ENCODE data around the gene COL26A1.

The COL26A1 gene

GRCh38 chr7:101582971-101583370 lies 220.3 kb downstream of the COL26A1 start:
- DNase-seq: no peak

- peak; percentile 37 for DNase-seq
These were observed 223.6 kb downstream of the COL26A1 start for GRCh38 chr7:101586078-101586905.

GRCh38 chr7:101586906-101587677 lies 224.4 kb downstream of the COL26A1 start:
- DNase-seq: no peak

DNA sequence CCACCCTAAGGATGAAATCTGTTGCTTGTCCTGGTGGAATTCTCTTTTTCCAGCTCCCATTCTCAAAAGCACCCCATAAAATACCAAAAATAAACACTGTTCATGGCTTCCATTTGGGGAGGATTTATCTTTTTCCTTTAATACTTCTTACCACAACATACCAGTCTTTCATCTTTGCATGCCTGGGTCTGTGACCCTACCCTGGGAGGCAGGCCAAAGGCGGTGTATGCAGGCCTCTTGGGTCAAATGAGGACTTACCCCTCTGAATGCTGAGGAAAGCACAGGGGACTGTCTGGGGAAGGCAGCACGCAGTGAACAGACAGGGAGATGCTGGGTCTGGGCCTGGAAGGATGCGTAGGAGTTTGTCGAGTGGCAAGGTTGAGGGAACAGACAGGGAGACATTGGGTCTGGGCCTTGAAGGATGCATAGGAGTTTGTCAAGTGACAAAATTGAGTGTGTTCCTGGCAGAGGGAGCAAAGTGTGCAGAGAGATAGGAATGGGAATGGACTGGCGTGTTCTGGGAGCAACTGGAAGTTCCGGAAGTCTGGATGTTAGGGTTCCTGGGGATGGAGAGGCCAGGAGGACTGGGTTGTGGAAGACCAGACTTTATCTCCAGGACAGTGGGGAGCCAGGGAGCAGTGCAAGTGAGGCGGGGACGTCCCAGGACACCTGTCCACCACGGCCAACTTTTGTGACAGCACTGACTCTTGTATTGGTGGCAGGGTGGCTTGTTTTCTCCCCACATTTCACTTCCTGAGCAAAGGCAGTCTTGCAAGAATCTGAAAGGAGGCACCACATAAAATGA lies 225.7 kb downstream of the COL26A1 start:
- DNase-seq: no peak

- DNase-seq: no peak
These were observed 226.4 kb downstream of the COL26A1 start for GRCh38 chr7:101589052-101589451.

- DNase-seq: no peak
These were observed 227.4 kb downstream of the COL26A1 start for GRCh38 chr7:101589976-101590662.

DNA sequence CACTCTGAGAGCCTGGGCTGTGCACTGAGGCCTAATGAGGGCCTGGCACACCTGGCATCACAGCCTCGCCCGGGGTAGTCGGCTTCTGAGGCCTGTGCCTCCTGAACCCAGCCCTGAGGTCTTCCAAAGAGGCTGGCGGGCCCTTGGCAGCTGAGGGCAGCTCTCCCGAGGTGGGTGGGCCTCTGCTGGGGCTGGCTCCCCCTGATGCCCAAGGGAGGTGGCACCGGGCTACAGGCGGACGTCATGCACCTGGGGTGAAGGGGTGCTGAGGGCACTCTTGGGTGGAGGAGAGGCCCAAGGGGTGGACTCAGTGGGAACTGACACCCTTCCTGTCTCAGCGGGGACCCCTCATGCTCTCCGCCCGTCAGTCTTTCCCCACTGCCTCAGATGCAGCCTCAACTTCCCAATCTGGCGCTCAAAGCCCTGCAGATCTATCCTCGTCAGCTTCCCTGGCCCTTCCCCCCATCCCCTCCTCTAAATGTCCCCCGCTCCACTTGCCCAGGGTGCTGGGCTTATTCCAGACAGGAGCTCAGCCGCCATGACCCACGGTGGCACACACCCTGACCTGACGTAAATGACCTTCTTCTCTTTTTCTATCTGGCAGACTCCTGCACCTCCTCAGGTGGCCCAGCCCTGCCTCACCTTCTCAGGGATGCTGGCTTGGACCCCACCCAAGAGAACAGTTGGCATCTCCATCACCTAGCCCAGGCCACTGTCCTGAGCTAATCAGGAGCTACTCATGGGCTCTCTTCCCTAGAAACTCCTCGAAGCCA lies 228.2 kb downstream of the COL26A1 start:
- DNase-seq: no peak

DNA sequence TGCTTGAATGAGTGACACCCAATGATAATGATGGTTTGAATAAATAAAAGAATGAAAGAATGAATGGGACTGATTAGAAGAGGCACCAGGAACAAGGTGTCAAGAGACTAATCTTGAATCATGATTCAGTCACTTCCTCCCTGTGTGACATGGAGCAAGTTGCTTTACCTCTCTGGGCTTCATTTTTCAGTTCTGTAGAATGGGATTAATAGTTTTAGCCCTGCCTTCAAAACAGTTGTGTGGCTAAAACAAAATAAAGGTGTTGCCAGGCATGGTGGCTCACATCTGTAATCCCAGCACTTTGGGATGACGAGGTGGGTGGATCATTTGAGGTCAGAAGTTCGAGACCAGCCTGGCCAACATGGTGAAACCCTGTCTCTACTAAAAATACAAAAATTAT lies 228.8 kb downstream of the COL26A1 start:
- no peak for DNase-seq

DNA sequence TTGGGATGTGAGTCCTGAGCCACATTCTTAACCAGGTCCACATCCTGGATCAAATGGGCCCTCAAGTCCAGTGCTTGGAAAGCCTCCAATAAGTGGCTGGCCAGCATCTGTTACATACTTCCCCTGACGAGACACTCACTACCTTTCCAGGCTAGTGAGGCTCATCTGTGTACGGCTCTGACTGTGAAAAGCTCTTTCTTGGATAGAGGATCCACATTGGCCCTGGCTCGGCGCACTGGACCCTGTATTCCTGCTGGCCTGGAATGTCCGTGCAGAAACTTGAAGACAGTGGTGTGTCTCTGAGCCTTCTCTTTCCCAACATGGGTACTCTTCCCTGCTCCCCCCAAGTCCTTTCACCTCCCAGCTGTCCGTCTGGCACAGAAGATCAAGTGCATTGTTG lies 230.9 kb downstream of the COL26A1 start:
- no peak for DNase-seq

DNA sequence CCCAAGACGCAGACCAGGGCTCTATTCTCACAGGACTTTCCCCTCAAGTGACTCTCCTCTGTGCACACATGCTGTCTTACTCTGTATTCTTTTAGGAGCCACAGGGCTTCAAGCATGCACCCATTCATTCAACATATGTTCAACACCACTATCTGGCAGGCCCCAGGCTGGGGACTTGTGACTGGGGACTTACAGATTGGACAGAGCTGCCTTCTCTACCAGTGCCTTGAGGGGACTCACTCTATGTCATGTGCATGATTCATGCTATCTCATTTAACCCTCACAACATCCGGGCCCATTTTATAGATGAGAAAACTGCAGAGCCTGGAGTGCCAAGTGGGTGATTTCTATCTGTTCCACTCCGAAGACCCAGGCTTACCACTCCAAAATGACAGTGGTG lies 232.1 kb downstream of the COL26A1 start:
- no peak for DNase-seq

- DNase-seq: no peak
These were observed 232.6 kb downstream of the COL26A1 start for GRCh38 chr7:101595246-101595645.

DNA sequence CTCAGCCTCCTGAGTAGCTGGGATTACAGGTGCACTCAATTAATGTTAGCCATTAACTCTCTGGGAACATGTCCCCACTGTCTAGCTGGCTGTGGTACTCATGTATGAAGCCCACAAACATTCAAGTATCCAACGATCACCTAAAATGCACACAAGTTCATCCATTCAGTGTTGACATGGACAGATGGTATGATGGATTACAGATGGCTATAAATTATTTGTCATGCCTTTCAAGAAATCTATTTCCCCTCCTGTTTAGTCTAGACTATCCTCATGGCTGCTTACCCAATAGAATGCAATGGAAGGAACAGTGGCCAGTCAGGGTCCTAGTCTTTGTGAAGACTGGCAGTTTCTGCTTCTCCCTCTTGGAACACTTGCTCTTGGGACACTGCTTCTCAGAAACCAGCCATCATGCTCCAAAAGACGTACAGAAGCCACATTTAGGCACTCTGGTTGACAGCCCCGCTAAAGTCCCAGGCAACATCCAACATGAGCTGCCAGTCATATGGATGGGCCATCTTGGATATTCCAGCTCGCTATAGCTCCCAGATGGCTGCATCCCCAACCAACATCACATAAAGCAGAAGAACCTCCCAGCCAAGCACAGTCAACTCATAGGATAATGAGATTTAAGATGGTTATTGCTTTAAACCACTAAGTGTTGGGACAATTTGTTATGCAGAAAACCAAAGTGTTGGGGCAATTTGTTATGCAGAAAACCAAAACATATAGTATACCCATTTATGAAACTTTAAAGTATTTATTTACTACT lies 233.3 kb downstream of the COL26A1 start:
- no peak for DNase-seq

DNA sequence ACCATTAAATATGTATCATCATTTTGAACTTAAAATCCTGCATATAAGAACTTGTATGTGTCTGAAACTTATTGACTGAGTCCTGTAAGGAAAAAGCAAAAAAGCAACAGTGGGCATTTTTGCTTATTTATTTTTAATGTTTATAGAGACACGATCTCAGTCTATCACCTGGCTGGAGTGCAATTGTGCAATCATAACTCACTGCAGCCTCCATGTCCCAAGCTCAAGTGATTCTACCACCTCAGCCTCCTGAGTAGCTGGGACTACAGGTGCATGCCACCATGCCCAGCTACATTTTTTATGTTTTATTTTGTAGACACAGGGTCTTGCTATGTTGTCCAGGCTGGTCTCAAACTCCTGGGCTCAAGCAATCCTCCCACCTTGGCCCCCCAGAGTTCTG lies 234.2 kb downstream of the COL26A1 start:
- DNase-seq: no peak

- no peak for DNase-seq
These were observed 235.3 kb downstream of the COL26A1 start for GRCh38 chr7:101597941-101598340.

DNA sequence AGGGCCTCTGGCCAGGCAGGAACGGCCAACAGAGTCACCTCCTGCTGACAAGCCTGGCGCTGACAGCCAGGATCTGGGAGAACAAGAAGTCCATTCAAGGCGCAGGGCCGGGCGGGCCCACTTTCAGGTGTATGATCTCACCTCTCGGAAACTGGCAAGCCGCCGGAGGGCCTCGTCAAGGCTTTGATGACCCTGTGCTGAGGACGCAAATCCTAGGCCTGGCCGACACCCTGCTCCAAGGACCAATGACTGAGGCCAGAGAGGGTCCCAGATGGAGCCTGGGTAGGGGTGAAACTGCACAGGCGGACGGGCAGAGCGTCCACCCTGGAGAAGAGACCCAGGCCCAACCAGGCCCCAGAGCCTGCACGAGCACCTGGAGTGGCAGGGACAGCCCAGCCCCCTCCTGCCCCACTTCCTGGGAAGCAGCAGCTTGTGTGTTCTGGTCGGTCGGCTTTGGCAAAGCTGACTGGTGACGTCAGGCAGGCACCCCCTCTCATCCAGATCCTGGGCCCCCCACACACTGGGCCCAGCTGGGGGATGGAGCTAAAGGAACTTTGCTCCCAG lies 235.8 kb downstream of the COL26A1 start:
- DNase-seq: no peak

DNA sequence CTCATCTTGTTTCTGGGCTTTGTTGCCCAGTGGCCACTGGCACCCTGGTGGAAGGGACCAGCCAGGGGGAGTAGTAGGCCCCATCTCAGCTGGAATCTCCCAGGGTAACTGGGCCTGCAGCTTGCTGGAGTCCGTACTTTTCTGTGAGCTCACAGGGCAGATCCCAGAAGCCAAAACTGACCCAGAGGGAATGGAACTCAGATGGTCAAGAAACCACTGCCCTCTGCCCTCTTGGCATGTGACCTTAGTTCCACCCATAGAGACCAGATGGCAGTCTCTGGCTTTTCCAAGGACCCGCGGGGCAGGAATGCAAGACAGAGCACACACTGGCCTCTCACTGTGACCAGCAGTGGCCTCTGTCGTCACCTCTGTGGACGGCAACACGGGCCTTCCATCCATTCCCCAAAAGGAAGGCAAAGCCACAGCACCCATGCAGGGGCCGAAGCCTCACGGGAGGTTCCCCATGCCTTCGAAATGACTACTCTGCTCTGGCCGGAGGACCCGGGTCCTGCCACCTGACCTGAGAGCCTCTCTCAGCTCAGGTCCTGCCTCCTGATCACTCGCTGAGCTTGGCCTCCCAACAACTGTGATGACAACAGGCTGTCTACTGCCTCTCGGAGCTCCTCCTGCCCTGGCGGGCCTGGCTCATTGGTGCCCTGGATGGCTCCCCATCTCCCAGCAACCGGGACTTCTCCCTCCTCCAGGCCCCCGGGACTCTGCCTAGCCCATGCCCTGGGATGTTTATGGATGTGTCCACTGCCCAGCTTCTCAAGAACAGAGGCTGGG lies 236.5 kb downstream of the COL26A1 start:
- no peak for DNase-seq

- no peak for DNase-seq
These were observed 237.1 kb downstream of the COL26A1 start for GRCh38 chr7:101599787-101600186.

DNA sequence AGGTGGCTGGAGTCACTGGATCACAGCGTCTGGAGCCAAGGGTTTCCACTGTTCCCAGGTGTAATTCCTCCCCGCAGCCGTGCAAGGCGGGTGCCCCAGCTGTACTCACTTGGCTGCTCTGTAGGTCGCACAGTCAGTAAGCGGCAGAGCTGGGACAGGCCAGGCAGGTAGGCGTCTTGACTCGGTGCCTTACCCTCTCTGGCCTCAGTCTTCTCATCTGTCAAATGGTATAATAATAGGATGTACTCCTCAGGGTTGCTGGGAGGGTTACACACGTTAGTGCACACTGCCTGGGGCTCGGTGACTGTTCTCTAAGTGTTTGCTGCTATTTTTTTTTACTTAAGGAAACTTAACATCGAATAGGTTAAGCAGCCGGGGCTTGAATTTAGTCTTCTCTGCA lies 239.4 kb downstream of the COL26A1 start:
- no peak for DNase-seq

GRCh38 chr7:101602484-101603241 lies 240.0 kb downstream of the COL26A1 start:
- peak; percentile 87 for DNase-seq
